ENCODE measurements around the gene ING3.
"Not testable (repeated sequence)": the region's sequence is repeated elsewhere in the genome, so short reads cannot be mapped to it uniquely, and the experiment has no call there.

Gene ING3

DNA sequence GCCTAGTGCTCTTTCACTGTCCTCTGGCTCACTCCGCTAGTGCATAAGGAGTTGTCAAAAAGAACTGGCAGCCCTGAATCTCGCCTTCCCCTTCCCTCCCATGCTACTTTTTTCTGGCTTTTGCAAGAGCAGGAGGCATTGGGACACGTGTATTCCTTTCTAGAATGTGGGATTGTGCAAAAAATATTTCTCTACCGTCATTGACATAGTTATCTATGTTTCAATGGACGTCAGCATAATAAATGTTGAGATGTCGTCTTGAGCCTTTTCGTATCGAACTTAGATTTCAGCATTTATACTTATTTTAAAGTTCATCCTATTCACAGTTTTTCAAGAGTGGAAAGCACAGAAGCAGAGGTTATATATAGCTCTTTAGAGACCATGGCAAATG is 727 bp downstream of the ING3 start:
- no peak for DNase-seq (ENCODE audit: low read depth)

DNA sequence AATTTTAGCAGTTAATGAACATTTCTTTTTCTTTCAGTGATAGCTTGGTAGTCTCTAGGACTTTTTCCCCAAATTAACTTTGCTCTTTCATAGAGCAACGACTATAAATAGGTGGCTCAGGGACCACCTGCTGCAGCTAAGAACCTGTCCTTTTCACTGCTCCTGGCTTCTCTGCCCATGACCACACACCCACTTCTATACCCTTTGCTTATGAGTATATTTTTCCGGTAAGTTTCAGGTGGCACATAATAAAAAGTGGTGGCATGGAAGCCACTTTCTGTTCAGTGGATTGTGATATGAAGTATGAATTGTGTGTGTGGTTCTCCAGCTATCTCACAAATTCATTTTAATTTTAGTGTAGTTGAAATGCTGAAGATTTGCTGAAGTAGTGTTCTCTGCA is 1.2 kb downstream of the ING3 start:
- no peak for DNase-seq (ENCODE audit: low read depth)

DNA sequence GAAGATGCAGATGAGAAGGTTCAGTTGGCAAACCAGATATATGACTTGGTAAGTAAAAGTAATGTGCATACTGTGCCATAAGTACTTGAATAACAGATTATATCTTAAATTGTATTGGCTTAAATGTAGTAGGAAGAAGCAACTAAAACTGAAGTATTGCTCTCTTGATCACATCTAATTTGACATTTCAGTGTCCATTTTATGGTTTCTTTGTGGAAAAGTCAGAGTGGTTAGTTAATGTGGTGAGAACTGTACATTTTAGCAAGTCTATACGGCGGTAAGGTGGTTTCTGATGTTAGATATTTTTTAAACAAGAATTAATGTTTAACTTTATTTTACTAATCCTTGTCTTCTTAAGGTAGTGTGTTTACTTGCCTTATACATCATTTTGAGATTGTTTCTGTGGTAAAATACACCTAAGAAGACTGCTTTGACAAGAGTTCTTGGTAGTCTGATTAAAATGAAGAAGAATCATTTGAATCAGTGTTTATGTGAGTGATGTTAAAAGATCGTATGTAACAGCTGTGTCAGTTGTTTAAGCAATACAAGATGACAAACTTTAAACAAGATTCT is 5.1 kb downstream of the ING3 start:
- no peak for DNase-seq (ENCODE audit: low read depth)

DNA sequence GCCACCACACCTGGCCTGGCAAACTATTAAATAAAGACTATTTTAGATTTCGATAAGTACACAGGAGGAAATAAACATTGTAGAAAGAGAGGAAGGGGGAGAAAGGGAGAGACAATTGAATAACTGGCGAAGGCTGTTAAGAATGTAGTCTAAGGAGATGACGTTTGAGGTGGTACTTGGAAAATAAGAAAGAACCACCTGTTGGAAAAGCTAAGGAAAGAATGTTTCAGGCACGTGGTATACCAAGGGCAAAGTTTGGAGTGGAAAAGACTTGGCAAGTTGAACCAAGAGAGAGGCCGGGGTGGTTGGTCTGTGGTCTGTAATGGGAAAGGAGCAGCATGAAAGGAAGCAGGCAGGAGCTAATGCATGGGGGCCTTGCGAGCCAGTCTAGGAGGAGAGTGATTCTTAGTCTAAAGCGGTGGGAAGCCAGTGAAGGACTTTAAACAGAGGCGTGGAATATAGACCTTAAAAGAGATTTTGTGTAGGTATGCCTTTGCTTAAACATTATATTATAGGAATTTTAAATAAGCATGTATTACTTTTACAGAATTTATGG is 9.4 kb downstream of the ING3 start:
- no peak for DNase-seq (ENCODE audit: low read depth)

DNA sequence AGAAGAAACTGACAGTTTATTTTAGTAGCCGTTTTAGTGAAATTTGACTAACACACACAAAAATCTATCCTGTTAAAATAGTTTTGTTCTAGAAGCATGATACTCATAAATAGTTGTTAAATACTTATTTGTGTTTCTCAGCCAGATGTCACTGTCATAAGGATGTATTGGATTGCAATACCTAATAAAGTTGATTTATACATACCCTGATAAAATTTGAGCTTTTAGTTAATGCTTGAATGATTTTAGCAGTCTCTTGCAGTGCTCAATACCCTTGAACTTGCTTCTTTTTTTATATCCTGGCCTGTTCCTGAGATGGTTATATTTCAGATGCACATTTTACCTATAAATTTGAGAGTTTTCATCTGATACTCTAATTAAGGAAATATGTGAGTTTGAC is 10.1 kb downstream of the ING3 start:
- DNase-seq (ENCODE audit: low read depth): no peak

DNA sequence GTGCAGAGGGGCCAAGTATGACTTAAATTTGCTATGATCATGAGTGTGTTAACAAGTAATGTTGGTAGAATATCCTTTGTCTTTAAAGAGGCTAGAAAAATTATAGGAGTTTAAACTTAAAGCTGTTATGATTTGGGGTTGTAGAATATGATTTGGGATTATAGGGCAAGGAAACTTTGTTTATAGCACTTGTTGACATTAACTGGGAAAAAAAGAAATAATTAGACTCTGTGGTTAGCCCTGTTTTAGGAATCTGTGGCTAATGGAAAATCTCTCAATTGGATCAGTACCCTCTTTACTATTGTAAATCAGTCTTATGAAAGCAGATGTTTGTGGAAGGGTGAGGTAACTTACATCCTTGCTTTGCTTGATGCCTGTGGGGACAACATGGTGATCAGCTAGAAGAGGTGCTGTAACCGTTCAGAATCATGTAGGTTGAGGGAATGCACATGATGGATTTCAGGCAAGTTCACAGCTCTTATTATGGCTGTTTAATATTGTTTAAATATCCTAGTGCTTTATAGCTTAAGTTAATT is 11.1 kb downstream of the ING3 start:
- DNase-seq (ENCODE audit: low read depth): no peak

DNA sequence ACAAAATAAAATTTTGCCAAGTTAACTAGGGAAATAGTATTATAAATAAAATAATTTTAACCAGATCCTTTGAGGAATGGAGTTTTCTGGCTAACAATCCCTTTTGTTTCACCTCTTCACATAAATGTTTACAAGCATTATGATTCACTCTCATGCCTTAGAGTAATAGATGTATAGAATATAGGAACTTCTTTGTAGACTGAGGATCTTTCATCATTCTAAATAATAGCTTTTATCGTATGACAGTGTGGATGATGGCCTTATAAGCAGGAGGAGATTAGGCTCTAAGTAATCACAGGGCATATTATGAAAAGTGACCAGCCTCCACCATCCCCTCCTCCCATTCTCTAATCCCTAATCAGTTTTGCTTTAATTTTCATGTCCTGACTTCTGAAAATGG is 13.5 kb downstream of the ING3 start:
- DNase-seq (ENCODE audit: low read depth): no peak

DNA sequence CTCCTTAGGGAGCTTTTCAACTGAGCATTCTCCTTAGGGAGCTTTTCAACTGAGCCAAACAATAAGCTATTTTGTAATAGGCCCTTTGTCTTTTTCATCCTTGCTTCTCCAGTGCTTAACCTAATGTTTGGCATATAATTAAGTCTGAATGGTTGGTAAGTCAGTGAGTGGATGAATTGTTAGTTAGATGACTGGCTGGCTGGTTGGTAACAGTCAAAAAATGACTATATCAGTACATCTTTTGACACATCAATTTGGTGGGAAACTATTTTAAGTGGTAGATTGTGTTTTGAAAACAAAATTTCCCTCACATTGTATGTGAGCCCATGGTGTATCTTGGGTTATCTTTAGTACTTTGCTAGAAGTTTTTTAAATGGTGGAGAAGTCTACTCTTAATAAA is 16.4 kb downstream of the ING3 start:
- DNase-seq (ENCODE audit: low read depth): no peak

DNA sequence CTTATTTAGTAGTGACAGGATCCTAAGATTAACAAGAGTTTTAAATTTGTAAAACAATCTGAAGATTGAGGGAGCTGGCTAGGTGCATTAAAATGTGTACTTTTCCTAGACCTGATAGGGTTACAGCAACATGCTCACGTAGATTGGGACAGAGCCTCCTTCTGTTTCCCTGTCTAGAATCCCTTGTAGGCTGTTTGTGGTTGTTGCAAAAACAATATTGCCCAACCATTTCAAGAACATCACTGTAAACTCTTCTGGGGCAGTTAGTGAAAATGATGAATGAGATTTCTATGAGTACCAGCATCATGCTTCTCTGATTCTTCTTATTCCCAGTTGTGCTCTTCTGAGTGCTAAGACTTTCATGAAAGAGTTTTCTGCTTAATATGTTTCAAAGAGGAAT is 23.3 kb downstream of the ING3 start:
- DNase-seq (ENCODE audit: low read depth): no peak

DNA sequence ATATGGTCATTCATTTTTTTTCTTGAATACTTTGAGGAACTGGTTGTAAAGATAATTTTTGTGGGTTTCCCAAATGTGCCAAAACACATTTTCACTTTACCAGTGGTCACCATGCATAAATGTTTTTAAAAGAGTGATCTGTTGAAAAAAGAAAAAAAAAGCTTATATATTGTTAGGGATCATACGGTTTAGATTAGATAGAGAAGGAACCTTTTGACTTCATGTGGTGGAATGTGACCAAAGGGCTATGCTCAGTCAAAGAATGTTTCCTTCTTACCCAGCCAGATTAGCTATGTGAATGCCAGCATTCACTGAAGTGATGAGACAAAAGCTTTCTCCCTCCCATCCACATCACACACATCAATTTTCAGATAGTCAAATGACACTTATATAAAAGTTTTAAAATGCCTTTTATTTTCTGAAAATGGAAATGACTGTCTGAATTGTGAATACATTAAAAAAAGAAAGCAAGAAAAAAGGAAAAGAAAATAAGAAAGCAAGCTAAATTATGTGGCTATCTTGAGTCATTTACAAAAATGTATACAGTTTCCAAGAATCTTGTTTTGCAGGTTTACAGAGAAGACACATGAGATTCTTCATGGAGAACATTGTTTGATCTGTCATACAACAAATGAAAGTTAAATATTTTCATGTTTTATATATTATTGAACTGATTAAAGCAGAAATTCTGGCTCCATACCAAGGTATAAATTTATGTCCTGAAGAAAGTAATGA is 29.4 kb downstream of the ING3 start:
- no peak for DNase-seq (ENCODE audit: low read depth)

DNA sequence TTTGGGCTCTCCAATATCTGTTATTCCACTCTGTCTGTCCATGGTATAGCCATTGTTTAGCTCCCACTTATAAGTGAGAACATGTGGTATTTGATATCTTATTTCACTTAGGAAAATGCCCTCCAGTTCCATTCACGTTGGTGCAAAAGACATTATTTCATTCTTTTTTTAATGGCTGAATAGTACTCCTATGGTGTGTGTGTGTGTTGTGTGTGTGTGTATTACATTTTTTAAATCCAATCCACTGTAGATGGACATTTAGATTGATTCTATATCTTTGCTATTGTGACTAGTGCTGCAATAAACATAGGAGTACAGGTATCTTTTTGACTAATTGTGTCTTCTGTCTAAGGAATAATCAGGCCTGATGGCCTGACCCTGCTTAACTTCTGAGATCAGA is 30.5 kb downstream of the ING3 start:
- DNase-seq (ENCODE audit: low read depth): no peak

DNA sequence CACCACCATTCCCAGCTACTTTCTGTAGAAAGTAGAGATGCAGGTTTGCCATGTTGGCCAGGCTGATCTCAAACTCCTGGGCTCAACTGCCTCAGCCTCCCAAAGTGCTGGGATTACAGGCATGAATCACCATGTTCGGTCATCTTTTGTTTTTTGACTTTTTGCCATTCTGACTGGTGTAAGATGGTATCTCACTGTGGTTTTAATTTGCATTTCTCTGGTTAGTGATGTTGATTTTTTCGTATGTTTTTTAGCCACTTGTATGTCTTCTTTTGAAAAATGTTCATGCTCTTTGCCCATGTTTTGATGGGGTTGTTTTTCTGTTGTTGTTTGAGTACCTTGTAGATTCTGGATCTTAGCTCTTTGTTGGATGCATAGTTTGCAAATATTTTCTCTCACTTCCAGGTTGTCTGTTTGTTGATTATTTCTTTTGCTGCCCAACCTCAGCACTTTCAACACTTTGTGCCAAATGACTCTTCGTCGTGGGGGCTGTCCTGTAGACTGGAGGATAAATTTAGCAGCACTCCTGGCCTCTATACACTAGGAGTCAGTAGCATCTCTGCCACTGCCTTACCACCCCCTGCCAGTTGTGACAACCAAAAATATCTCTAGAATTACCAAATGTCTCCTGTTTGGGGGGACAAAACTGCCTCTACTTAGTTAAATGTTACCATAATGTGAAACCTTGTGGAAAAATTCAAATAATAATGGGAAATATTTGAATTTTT is 31.5 kb downstream of the ING3 start:
- DNase-seq (ENCODE audit: low read depth): no peak

DNA sequence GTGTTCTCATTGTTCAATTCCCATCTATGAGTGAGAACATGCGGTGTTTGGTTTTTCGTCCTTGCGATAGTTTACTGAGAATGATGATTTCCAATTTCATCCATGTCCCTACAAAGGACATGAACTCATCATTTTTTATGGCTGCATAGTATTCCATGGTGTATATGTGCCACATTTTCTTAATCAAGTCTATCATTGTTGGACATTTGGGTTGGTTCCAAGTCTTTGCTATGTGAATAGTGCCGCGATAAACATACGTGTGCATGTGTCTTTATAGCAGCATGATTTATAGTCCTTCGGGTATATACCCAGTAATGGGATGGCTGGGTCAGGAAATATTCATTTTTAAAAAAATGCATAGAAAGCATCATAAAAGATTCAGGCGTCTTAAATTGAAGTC is 33.0 kb downstream of the ING3 start:
- not testable (repeated sequence) for DNase-seq (ENCODE audit: low read depth)

DNA sequence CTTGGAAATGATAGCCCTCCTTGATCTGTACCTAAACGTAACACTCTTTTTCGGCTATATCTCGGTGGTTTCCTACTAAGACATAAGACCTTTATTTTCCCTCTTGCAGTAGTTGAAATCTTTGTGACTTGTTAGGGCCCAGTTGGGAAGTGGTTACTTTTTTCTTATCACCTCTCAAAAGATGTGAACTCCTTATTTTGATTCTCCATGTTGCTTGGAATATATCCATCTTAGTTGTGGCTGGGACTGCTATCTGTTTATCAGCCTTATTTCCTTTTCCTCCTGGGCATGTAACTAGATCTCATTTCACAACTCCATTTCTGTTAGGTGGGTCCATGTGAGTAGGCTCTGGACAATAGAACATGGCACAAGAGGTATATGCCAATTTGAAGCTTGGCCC is 33.8 kb downstream of the ING3 start:
- no peak for DNase-seq (ENCODE audit: low read depth)

DNA sequence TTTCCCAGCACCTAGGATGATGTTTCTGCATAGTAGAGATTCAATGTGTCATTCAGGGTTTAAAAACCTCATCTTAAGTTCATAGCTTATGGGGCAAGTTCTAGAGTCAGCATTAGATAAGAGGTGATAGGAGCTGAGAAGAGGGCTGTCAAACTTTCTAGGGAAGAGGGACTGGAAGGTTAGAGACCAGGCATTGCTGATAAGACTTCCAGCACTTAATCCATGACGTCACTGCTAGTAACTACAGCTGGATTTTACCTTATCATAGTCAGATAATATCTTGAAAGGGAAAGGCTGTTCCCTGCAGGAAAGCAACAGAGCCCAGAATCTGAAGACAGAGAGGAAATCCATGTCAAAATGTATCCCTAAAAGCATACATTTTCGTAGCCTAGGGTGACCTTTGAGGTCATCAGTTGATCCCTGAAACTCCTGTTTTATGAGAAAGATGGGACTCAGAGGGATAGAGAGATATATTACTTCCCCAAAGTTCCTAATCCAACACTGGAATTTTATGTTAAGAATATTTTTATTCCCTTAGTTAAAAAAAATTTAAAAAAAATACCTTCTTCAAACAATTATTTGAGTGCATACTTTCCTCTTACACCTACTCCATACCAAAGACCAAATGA is 34.7 kb downstream of the ING3 start:
- no peak for DNase-seq (ENCODE audit: low read depth)

DNA sequence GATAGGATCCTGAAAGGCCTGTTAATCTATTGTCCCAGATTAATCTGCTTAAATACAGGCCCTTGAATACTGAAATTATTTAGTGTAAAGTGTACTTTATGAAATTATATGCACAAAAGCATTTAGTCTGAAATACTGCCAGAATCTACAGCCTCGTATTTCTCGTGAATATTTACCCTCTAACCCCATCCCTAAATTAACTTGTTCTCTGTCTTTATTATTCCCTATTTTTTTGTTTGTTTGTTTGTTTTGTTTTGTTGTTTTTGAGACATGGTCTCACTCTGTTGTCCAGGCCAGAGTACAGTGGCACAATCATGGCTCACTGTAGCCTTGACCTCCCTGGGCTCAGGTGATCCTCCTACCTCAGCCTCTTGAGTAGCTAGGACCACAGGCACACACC is 35.3 kb downstream of the ING3 start:
- DNase-seq (ENCODE audit: low read depth): no peak

DNA sequence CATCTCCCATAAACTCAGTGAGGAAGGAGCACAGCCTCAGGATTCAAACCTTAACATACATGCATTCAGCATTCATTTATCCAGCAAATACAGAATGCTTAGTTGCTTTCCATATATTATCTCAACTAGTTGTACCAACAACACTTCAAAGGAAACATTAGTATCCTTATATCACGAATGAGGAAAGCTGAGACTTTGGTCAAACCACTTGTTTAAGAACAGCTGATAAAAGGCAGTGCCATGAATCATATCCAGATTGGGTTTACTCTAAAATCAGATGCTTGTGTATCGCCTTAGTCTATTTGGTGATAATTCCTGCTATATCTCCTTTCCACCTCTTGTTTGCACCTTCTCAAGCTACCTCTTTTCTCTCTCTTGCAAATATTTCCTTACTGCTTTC is 36.1 kb downstream of the ING3 start:
- no peak for DNase-seq (ENCODE audit: low read depth)

DNA sequence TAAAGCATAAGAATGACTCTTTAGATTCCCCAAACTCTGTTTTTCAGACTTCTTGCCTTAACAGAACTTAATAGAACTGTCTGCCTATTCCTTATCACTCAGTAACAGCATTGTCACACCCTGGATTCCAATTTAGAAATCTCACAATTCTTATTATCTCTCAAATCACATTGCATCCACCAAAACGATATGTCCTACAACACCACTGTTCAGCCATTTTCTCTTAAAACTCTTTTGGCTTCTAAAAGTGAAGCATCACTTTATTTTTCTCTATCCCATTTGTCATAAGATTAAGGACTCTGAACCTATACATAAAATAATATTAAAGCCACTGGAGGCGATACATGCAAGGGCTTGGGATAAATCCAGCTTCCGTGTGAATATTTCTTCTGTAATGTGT is 36.7 kb downstream of the ING3 start:
- DNase-seq (ENCODE audit: low read depth): no peak

DNA sequence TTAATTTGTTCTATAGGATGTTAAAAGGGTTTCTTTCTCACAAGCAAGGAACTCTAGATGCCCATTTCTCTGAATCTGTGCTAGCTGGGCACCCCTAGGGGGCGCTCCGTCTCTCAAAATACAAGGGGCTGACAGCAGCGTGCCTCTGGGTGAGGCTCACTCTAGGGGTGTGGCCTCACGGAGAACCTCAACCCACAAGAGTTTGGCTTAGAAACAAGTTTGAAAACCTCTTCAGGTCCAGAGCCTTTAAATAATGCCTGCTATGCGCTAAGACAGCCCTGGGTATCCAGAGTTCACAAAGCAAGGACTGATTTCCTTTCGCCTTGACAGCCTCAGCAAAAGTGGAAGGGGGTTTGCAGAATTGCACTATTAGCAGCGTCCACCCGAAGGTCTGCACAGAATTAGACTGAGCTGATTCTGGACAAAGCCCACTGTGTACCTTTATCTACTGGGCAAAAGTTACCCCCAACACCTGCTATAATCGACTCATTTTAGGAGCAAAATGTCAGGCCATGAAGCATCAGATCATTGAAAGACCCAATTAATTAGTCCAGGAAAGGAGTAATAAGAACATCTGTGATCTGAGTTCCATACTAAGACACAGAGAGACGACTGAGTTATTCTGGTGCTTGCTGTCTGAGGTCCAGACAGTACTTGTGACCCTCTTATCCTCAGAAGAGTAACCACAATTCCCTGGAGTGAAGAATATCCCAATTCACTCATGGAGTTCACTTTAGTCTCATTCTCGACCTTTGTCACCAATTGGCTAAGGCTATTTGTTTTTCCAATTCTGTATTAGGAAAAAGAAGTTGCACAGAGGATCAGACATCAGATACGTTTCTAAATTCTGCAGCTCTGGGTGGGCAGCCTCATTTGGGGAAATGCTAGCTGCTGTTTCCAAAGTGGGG is 37.4 kb downstream of the ING3 start:
- peak; percentile 68 for DNase-seq (ENCODE audit: low read depth)

DNA sequence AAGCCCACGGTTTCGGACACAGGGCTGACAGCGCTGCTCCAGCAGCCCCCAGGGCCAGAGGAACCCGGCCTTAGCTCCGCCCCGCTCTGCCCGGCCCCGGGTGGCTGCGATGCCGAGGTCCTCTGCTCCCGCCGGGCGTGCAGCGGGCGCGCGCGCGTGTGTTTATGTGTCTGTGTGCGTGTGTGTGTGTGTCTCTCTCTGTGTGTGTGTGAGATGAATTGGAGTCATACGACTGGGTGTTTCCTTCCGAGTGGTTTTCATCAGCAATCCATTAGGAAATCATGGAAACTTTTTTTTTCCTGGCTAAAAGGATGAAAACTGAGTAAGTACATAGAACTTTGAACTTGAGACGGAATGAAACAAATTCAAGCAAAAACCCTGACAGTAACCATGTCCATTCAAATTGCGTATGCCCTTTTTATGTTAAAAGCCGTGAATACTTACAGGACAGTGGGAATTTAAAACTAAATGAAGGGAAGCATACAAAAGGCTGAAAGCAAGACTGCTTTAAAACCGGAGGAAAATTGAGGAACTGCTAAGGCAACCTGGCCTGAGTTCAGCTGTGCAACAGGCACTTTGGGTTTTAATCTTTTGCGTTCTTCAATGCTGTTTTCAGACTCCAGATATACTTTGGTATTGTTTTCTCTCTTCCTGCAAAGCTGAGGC is 38.1 kb downstream of the ING3 start, which contains the start of gene CPED1:
Gene CPED1 (plus strand): TSS at position 121 of the 666 bp plus-strand sequence. CDS start 911 bp downstream, outside the sequence.
- no peak for DNase-seq (ENCODE audit: low read depth)
